ENCODE data around the gene AUTS2. TPM values are rescaled to one million over a fixed set of nuclear protein-coding genes. Genes with fewer than 3 reads are reported as not detected.

The AUTS2 gene
- total and polyA plus RNA-seq, 10 of the 15 experiments (the other 5 are each of a cell fraction or from before 2014, with no cell fraction given), result 6.4 to 55.6 (median 21.6) TPM

DNA sequence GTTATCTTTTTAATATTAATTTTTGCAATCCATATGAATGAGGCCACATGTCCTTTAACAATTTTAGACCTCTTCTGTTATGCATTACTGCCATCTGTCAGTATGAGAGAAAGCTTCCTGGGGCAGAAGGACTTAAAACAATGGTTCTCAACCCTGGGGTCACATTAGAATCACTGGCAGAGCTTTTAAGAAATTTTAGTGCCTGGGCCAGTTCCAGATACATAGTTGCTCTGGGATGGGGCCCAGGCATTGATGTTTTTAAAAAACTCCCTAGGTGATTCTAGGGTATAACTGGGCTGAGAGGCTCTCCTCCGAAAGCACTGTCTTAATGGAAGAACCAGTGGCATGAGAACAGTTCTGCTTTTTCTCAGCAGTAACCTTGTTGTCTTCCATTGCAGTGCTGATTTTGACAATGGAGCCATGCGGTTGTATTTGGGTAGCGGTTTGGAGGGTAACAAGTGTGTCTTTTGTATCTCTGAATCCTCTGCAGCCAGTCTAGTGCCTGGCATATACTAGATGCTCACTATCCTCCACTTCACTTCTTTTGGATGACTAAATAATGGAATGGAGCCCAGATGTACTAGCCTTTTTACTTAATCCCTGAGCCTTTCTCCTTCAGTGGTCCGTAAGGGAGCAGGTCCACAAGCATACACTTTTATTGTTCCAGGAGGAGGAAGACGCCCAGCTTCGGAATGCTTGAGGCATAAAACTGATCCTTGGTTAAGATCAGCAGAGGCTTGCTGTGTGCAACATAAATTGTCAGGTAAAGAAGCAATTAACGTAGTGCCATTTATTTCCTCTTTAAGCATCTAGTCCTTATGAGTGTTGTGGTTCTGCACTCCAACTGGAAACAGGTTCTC, 227.1 kb downstream of the AUTS2 start (continued):
- no peak for TF ChIP-seq NBN (IDR thresholded peaks at IDR 0.05)
- no peak for TF ChIP-seq BHLHE40 (IDR thresholded peaks at IDR 0.05; ENCODE audit: borderline replicate concordance in 1 of 2, low read depth in 2 of 2, low read length in 1 of 2)
- TF ChIP-seq, protein P1, sequence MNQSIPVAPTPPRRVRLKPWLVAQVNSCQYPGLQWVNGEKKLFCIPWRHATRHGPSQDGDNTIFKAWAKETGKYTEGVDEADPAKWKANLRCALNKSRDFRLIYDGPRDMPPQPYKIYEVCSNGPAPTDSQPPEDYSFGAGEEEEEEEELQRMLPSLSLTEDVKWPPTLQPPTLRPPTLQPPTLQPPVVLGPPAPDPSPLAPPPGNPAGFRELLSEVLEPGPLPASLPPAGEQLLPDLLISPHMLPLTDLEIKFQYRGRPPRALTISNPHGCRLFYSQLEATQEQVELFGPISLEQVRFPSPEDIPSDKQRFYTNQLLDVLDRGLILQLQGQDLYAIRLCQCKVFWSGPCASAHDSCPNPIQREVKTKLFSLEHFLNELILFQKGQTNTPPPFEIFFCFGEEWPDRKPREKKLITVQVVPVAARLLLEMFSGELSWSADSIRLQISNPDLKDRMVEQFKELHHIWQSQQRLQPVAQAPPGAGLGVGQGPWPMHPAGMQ (IDR thresholded peaks at IDR 0.05; ENCODE audit: borderline replicate concordance), result no peak
- no peak for TF ChIP-seq SREBF2 (IDR thresholded peaks at IDR 0.05; ENCODE audit: low read length)
- no peak for TF ChIP-seq YBX1 (IDR thresholded peaks at IDR 0.05)
- no peak for TF ChIP-seq POLR2AphosphoS2 (IDR thresholded peaks at IDR 0.05; ENCODE audit: low read depth, low read length)
- no peak for TF ChIP-seq SUPT20H (IDR thresholded peaks at IDR 0.05; ENCODE audit: borderline replicate concordance, control insufficient read depth, low read depth, low read length)
- TF ChIP-seq CHD2 (IDR thresholded peaks at IDR 0.05; ENCODE audit: borderline replicate concordance, low read depth, low read length), result no peak
- no peak for TF ChIP-seq TCF7 (IDR thresholded peaks at IDR 0.05; ENCODE audit: borderline replicate concordance)
- TF ChIP-seq LARP7 (IDR thresholded peaks at IDR 0.05), result no peak
- TF ChIP-seq SMARCA5 (IDR thresholded peaks at IDR 0.05), result no peak
- peak; percentile 15; the same call in 1 of the 2 replicates for TF ChIP-seq RAD51 (IDR thresholded peaks at IDR 0.05)
- TF ChIP-seq, protein P2, sequence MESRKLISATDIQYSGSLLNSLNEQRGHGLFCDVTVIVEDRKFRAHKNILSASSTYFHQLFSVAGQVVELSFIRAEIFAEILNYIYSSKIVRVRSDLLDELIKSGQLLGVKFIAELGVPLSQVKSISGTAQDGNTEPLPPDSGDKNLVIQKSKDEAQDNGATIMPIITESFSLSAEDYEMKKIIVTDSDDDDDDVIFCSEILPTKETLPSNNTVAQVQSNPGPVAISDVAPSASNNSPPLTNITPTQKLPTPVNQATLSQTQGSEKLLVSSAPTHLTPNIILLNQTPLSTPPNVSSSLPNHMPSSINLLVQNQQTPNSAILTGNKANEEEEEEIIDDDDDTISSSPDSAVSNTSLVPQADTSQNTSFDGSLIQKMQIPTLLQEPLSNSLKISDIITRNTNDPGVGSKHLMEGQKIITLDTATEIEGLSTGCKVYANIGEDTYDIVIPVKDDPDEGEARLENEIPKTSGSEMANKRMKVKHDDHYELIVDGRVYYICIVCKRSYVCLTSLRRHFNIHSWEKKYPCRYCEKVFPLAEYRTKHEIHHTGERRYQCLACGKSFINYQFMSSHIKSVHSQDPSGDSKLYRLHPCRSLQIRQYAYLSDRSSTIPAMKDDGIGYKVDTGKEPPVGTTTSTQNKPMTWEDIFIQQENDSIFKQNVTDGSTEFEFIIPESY (IDR thresholded peaks at IDR 0.05), result no peak
- TF ChIP-seq NFYB (IDR thresholded peaks at IDR 0.05; ENCODE audit: insufficient read depth, low read depth, low read length), result no peak
- TF ChIP-seq HDGF (IDR thresholded peaks at IDR 0.05), result no peak
- TF ChIP-seq PAX8 (IDR thresholded peaks at IDR 0.05), result no peak
- TF ChIP-seq RCOR1 (conservative IDR thresholded peaks at IDR 0.05; ENCODE audit: low read depth, low read length), result no peak
- TF ChIP-seq, protein P3, sequence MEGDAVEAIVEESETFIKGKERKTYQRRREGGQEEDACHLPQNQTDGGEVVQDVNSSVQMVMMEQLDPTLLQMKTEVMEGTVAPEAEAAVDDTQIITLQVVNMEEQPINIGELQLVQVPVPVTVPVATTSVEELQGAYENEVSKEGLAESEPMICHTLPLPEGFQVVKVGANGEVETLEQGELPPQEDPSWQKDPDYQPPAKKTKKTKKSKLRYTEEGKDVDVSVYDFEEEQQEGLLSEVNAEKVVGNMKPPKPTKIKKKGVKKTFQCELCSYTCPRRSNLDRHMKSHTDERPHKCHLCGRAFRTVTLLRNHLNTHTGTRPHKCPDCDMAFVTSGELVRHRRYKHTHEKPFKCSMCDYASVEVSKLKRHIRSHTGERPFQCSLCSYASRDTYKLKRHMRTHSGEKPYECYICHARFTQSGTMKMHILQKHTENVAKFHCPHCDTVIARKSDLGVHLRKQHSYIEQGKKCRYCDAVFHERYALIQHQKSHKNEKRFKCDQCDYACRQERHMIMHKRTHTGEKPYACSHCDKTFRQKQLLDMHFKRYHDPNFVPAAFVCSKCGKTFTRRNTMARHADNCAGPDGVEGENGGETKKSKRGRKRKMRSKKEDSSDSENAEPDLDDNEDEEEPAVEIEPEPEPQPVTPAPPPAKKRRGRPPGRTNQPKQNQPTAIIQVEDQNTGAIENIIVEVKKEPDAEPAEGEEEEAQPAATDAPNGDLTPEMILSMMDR (IDR thresholded peaks at IDR 0.05 in 2 of 3, conservative IDR thresholded peaks at IDR 0.05 in 1 of 3; ENCODE audit: control insufficient read depth in 2 of 3, extremely low read depth in 1 of 3, insufficient read depth in 1 of 3, low read depth in 3 of 3, low read length in 3 of 3), result peak in 1 of 3 experiments; percentile 56; a peak in 2 of 6 replicates
- no peak for TF ChIP-seq TARDBP (IDR thresholded peaks at IDR 0.05; ENCODE audit: borderline replicate concordance)
- TF ChIP-seq DPF2 (IDR thresholded peaks at IDR 0.05), result no peak
- TF ChIP-seq CBX3 (IDR thresholded peaks at IDR 0.05; ENCODE audit: borderline replicate concordance, low read depth), result no peak
- no peak for TF ChIP-seq SIN3A (IDR thresholded peaks at IDR 0.05; ENCODE audit: low read depth, low read length)
- TF ChIP-seq, protein P4, sequence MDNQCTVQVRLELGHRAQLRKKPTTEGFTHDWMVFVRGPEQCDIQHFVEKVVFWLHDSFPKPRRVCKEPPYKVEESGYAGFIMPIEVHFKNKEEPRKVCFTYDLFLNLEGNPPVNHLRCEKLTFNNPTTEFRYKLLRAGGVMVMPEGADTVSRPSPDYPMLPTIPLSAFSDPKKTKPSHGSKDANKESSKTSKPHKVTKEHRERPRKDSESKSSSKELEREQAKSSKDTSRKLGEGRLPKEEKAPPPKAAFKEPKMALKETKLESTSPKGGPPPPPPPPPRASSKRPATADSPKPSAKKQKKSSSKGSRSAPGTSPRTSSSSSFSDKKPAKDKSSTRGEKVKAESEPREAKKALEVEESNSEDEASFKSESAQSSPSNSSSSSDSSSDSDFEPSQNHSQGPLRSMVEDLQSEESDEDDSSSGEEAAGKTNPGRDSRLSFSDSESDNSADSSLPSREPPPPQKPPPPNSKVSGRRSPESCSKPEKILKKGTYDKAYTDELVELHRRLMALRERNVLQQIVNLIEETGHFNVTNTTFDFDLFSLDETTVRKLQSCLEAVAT (IDR thresholded peaks at IDR 0.05), result no peak

All from GM12878 (cell line).